Nephron progenitor cell (in vitro differentiated cells): Measurements from ENCODE around the gene SLC44A1.

Source experiments
- DNase-seq: peaks from one replicate; pipeline ENCODE4 v3.0.0; 2021
- H3K27ac Mint-ChIP-seq: 2 replicates; pipeline ENCODE4 v1.8.0; 2021; ENCODE audit warnings: mild to moderate bottlenecking, moderate library complexity, mixed read lengths
- H3K27me3 Mint-ChIP-seq: 2 replicates; pipeline ENCODE4 v1.8.0; 2021; ENCODE audit warnings: mild to moderate bottlenecking, low read depth, mixed read lengths; ENCODE audit not compliant: poor library complexity
- H3K36me3 Mint-ChIP-seq: 2 replicates; pipeline ENCODE4 v1.8.0; 2021; ENCODE audit warnings: low read depth, mixed read lengths
- H3K4me1 Mint-ChIP-seq: 2 replicates; pipeline ENCODE4 v1.8.0; 2021; ENCODE audit warnings: mixed read lengths
- H3K4me3 Mint-ChIP-seq: 2 replicates; pipeline ENCODE4 v1.8.0; 2021; ENCODE audit warnings: mild to moderate bottlenecking, moderate library complexity, mixed read lengths
- H3K9me3 Mint-ChIP-seq: 2 replicates; pipeline ENCODE4 v1.8.0; 2021; ENCODE audit warnings: mild to moderate bottlenecking, moderate library complexity, mixed read lengths
- CTCF ChIP-seq: fragments of 200-600 bp; sonication (generic); IDR thresholded peaks from 2 replicates; pipeline ENCODE4 v1.5.0; 2021; ENCODE audit warnings: antibody characterized with exemption

SLC44A1 gene

DNA sequence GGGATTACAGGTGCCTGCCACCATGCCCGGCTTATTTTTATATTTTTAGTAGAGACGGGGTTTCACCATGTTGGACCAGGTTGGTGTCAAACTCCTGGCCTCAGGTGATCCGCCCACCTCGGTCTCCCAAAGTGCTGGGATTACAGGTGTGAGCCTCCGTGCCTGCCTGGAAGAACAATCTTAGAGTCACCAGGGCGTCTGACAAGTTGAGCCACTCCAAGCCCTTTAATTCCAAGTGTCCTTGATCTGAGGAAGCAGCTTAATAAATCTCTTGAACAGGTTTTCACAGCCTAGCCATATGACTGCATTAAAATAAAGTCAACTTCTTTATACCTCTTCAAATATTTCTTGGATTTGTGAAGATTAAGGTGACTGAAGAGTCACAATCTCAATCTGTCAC is 31.5 kb downstream of the SLC44A1 start:
- DNase-seq = no peak
- Mint-ChIP-seq H3K36me3 (peaks cover 18% of the 10 kb centered on the region), H3K27ac (no peak overlapping the region), H3K4me3 (no peak overlapping the region), H3K4me1 (peaks cover 19% of the 10 kb centered on the region), H3K27me3 (no peaks in the 10 kb centered on the region), H3K9me3 (no peaks in the 10 kb centered on the region)
- no peak for TF ChIP-seq CTCF

GRCh38 chr9:105278751-105279150 is 34.3 kb downstream of the SLC44A1 start:
- no peak for TF ChIP-seq CTCF
- Mint-ChIP-seq H3K4me3 (no peak overlapping the region), H3K27ac (no peak overlapping the region), H3K36me3 (peaks cover 25% of the 10 kb centered on the region), H3K4me1 (peaks cover 33% of the 10 kb centered on the region), H3K27me3 (no peaks in the 10 kb centered on the region), H3K9me3 (no peaks in the 10 kb centered on the region)
- no peak for DNase-seq

DNA sequence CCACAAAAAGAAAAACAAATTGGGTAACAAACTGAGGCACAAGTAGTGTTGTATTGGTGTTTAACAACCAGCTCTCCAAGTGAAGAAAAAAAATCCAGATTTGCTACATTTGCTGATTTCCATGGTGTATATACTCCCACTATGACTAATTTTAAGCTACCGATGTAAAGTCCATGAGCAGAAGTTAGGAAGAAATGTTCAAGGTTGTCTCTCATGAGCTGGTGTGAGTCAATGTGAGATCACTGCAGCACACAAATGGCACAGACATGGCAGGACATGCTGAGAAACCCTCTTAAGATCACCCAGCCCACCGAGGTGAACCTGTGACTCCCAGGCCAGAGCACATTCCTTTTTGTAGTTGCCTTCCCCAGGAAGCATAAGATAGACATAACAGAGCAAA is 36.2 kb downstream of the SLC44A1 start:
- Mint-ChIP-seq H3K4me3 (no peak overlapping the region), H3K27me3 (no peaks in the 10 kb centered on the region), H3K4me1 (peaks cover 33% of the 10 kb centered on the region), H3K27ac (no peak overlapping the region), H3K36me3 (peaks cover 25% of the 10 kb centered on the region), H3K9me3 (no peaks in the 10 kb centered on the region)
- no peak for DNase-seq
- no peak for TF ChIP-seq CTCF

GRCh38 chr9:105281272-105281671 is 36.8 kb downstream of the SLC44A1 start:
- no peak overlapping the region for H3K27ac Mint-ChIP-seq

DNA sequence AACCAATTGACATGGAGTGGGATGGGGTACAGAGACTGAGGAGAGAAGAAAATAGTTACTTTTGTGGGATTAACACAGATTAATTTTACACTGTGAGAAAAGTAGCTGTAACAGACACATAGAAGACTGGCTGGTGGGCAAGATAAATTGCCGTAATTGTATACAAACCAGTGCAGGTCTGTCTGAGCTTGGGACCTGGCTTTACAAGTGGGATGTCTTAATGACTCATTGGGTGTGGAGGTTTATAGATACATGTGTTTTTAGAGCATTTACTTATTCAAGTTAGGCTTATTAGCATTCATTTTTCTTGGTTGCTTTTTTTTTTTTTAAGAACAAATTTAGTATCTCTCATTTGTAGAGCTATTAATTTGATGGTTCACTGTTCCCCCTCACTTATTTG is 37.5 kb downstream of the SLC44A1 start:
- peak overlapping the region; percentile 71 for H3K27ac Mint-ChIP-seq
- no peaks in the 10 kb centered on the region for H3K27me3 Mint-ChIP-seq
- no peak for DNase-seq
- TF ChIP-seq CTCF = no peak
- no peaks in the 10 kb centered on the region for H3K9me3 Mint-ChIP-seq
- H3K4me3 Mint-ChIP-seq = no peak overlapping the region
- peaks cover 21% of the 10 kb centered on the region for H3K36me3 Mint-ChIP-seq
- peaks cover 23% of the 10 kb centered on the region for H3K4me1 Mint-ChIP-seq

More at GRCh38 chr9:105281272-105281671, 36.8 kb downstream of the SLC44A1 start:
- H3K36me3 Mint-ChIP-seq = peaks cover 25% of the 10 kb centered on the region
- TF ChIP-seq CTCF = no peak
- H3K9me3 Mint-ChIP-seq = no peaks in the 10 kb centered on the region
- no peaks in the 10 kb centered on the region for H3K27me3 Mint-ChIP-seq
- no peak for DNase-seq
- peaks cover 30% of the 10 kb centered on the region for H3K4me1 Mint-ChIP-seq
- no peak overlapping the region for H3K4me3 Mint-ChIP-seq

DNA sequence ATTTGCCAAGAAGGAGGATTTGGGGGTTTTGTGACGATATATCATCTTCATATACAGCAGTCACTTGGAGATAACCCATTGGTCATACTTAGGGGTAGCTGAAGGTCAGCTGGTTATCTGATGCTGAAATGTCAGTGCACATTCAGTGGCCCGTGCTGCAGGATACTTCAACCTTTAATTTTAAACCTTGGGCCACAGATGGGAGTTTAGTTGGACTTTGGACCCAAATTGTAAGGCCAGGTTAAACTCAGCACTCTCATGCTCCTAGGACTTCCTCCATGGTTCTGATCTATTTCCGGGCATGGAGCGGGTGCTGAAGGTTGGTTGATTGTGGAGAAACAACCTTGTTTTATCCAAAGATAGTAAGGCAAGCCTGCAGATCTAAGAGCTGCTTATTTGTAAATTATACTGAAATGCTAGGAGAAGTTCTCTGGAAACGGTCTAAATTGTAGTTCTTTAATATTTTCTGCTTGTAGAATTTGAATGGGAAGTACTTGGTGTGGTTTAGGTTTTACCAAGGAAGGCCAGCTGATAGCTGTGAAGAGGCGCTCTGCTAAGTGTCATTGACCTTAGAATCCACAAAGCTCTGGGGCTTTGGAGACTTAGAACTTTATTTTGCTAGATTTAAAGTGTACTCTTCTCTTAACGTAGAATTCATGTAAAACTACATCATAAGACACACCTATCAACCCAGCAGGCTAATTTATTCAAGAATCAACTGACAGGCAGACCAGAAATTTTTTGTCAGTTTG is 38.6 kb downstream of the SLC44A1 start:
- no peak for DNase-seq
- no peak for TF ChIP-seq CTCF
- no peak overlapping the region for H3K4me3 Mint-ChIP-seq
- H3K9me3 Mint-ChIP-seq = no peaks in the 10 kb centered on the region
- H3K27ac Mint-ChIP-seq = no peak overlapping the region
- no peaks in the 10 kb centered on the region for H3K27me3 Mint-ChIP-seq
- peaks cover 16% of the 10 kb centered on the region for H3K36me3 Mint-ChIP-seq
- peaks cover 19% of the 10 kb centered on the region for H3K4me1 Mint-ChIP-seq
